HG03039 (cell line): Measurements from ENCODE around the gene CSPG4.

Experiments used
- ATAC-seq: cut with Tn5 transposase; IDR thresholded peaks from one replicate; pipeline ENCODE4 v1.9.1; 2021; ENCODE audit warnings: mild to moderate bottlenecking, moderate library complexity; ENCODE audit not compliant: unreplicated experiment

Gene CSPG4

GRCh38 chr15:75673426-75674235 is 39.0 kb downstream of the CSPG4 start:
- ATAC-seq = no peak

- ATAC-seq = no peak
These were observed 39.8 kb downstream of the CSPG4 start for GRCh38 chr15:75672646-75673425.

- no peak for ATAC-seq
These were observed 40.7 kb downstream of the CSPG4 start for GRCh38 chr15:75671730-75672602.

- ATAC-seq = no peak
These were observed 42.8 kb downstream of the CSPG4 start for GRCh38 chr15:75669879-75670212.

GRCh38 chr15:75669191-75669878 is 43.3 kb downstream of the CSPG4 start:
- ATAC-seq = no peak

- ATAC-seq = no peak
These were observed 45.7 kb downstream of the CSPG4 start for GRCh38 chr15:75666823-75667501.

- no peak for ATAC-seq
These were observed 48.7 kb downstream of the CSPG4 start for GRCh38 chr15:75663931-75664421.

GRCh38 chr15:75662823-75663519 is 49.7 kb downstream of the CSPG4 start:
- ATAC-seq = no peak

- ATAC-seq = no peak
These were observed 50.9 kb downstream of the CSPG4 start for GRCh38 chr15:75661756-75662140.

GRCh38 chr15:75661100-75661755 is 51.4 kb downstream of the CSPG4 start:
- ATAC-seq = no peak

GRCh38 chr15:75659928-75660645 is 52.6 kb downstream of the CSPG4 start:
- no peak for ATAC-seq

- ATAC-seq = no peak
These were observed 53.4 kb downstream of the CSPG4 start for GRCh38 chr15:75659141-75659771.

- no peak for ATAC-seq
These were observed 55.8 kb downstream of the CSPG4 start for GRCh38 chr15:75656813-75657212.

- ATAC-seq = no peak
These were observed 56.3 kb downstream of the CSPG4 start for GRCh38 chr15:75656331-75656730.

GRCh38 chr15:75655931-75656330 is 56.7 kb downstream of the CSPG4 start:
- no peak for ATAC-seq

GRCh38 chr15:75654201-75654907 is 58.3 kb downstream of the CSPG4 start:
- ATAC-seq = no peak

- no peak for ATAC-seq
These were observed 59.2 kb downstream of the CSPG4 start for GRCh38 chr15:75653347-75653913.
